ENCODE measurements around the gene SKP2.

SKP2 gene

DNA sequence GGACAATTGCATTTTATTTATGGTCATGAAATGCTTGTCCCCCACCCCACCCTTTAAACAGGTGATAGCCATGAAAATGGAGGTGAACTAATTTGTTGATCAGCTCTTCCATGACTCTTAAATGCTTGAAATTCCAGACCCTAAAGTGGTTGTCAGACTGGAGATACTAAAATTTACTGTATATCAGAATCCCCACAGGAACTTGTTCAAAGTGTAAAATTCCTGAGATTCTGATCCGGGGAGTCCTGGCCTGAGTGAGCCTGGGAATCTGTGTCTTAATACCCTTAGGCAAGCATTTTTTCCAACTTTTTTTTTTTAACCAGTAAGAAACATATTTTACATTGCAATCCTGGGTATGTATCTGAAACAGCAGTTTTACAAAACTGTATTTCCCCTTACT, 4.7 kb downstream of the SKP2 start:
- no peak; the same call in 2 of the 3 replicates for ATAC-seq
- TF ChIP-seq ZFP3 (CRISPR knock-in tag; IDR thresholded peaks at IDR 0.05) (no peak), SNAI2 (CRISPR knock-in tag; IDR thresholded peaks at IDR 0.05) (no peak), ZFP30 (CRISPR knock-in tag; IDR thresholded peaks at IDR 0.05) (no peak), TSHZ2 (CRISPR knock-in tag; IDR thresholded peaks at IDR 0.05) (peak; percentile 3; the same call in 1 of the 2 replicates), GLIS3 (CRISPR knock-in tag; IDR thresholded peaks at IDR 0.05) (no peak), CSDC2 (CRISPR knock-in tag; IDR thresholded peaks at IDR 0.05) (0 out of 2 replicates have a peak, but pooled peaks have one; percentile 0), TOX (CRISPR knock-in tag; IDR thresholded peaks at IDR 0.05; ENCODE audit: borderline replicate concordance) (no peak), ESRRG (CRISPR knock-in tag; IDR thresholded peaks at IDR 0.05) (no peak), PATZ1 (CRISPR knock-in tag; IDR thresholded peaks at IDR 0.05; ENCODE audit: borderline replicate concordance) (peak; percentile 32; the same call in 1 of the 2 replicates), ISL1 (CRISPR knock-in tag; IDR thresholded peaks at IDR 0.05) (peak; percentile 91), ZNF8 (CRISPR knock-in tag; IDR thresholded peaks at IDR 0.05) (no peak), CSRNP3 (CRISPR knock-in tag; IDR thresholded peaks at IDR 0.05) (no peak)

DNA sequence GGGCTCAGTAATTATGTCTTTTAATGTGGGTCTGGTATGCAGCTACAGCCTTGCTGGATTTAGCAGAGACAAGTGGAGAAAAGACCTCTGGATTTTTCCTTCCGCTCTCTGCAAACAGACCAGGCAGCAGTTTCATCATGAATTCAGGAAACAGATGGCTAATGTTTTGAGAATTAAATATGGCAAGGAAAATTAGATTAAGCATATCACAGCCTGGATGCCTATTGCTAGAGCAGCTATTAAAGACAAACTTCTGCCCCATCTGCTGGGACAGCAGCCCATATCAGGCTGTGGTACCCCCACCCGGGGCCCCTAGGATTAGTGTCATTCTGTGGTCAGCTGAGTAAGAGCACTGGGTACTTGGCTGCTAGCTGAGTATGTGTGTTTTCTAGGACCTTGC, 6.2 kb downstream of the SKP2 start:
- peak; percentile 94 for TF ChIP-seq SNAI2 (CRISPR knock-in tag; IDR thresholded peaks at IDR 0.05)
- peak; percentile 81 for TF ChIP-seq CSRNP3 (CRISPR knock-in tag; IDR thresholded peaks at IDR 0.05)
- TF ChIP-seq TSHZ2 (CRISPR knock-in tag; IDR thresholded peaks at IDR 0.05): peak; percentile 91
- TF ChIP-seq ISL1 (CRISPR knock-in tag; IDR thresholded peaks at IDR 0.05): peak; percentile 95
- peak; percentile 99 for TF ChIP-seq TCF4 (CRISPR knock-in tag; IDR thresholded peaks at IDR 0.05; ENCODE audit: borderline replicate concordance)
- peak; percentile 90 for TF ChIP-seq ZFP3 (CRISPR knock-in tag; IDR thresholded peaks at IDR 0.05)
- peak; percentile 91; the same call in 1 of the 2 replicates for TF ChIP-seq GLIS3 (CRISPR knock-in tag; IDR thresholded peaks at IDR 0.05)
- TF ChIP-seq TOX (CRISPR knock-in tag; IDR thresholded peaks at IDR 0.05; ENCODE audit: borderline replicate concordance): no peak
- no peak for TF ChIP-seq BACH2 (CRISPR knock-in tag; IDR thresholded peaks at IDR 0.05; ENCODE audit: borderline replicate concordance)
- peak; percentile 98; the same call in 1 of the 2 replicates for TF ChIP-seq PATZ1 (CRISPR knock-in tag; IDR thresholded peaks at IDR 0.05; ENCODE audit: borderline replicate concordance)
- TF ChIP-seq, protein P1, sequence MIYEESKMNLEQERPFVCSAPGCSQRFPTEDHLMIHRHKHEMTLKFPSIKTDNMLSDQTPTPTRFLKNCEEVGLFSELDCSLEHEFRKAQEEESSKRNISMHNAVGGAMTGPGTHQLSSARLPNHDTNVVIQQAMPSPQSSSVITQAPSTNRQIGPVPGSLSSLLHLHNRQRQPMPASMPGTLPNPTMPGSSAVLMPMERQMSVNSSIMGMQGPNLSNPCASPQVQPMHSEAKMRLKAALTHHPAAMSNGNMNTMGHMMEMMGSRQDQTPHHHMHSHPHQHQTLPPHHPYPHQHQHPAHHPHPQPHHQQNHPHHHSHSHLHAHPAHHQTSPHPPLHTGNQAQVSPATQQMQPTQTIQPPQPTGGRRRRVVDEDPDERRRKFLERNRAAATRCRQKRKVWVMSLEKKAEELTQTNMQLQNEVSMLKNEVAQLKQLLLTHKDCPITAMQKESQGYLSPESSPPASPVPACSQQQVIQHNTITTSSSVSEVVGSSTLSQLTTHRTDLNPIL (CRISPR knock-in tag; IDR thresholded peaks at IDR 0.05; ENCODE audit: low read depth): peak; percentile 45
- TF ChIP-seq ZFP30 (CRISPR knock-in tag; IDR thresholded peaks at IDR 0.05): no peak
- peak; percentile 49; the same call in 1 of the 2 replicates for TF ChIP-seq ZNF8 (CRISPR knock-in tag; IDR thresholded peaks at IDR 0.05)
- ATAC-seq: peak; percentile 94

Data from SK-N-SH treated with all-trans-retinoic acid at 6 μM for 48 hours (cell line).